ENCODE measurements around the gene CST3. TPM values are rescaled to one million over a fixed set of nuclear protein-coding genes. Genes with fewer than 3 reads are reported as not detected.
"Not testable (repeated sequence)": the region's sequence is repeated elsewhere in the genome, so short reads cannot be mapped to it uniquely, and the experiment has no call there.

CST3 gene
- total and polyA plus RNA-seq, 2 of the 8 experiments (the other 6 are each of a cell fraction or from before 2014, with no cell fraction given), result 53.2 to 184 TPM

DNA sequence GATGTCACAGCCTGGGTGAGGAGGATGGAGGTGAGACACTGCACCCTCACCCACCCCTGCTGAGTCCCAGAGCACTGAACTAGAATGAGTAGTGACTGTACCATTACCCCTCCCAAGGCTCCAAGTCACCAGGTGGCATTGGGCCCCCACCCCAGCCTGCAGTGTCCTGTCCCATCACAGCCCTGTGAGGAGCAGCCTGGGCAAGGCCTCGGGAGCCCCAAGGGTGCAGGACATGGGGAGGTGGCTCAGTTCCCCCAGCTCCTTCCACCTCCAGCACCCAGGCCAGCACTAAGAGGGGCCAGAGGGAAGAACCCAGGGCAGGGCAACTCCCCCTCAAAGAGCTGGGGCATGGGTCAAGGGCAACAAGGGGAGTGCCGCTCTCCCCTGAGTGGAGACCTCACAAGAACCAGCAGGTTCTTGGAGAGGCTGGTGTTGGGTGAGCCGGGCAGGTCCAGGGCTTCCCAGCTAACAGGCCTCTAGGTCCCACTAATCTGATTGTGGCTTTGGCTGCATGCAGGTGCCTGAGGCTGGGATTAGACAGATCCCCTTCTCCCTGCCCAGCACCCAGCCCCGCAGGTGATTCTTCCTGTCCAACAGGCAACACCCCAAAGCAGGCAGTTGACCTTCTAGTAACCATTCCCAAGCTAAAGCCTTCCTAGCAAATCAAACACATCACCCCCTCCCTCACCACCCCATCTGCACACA, 48.4 kb upstream of the CST3 start (continued):
- TF ChIP-seq KDM1A (IDR thresholded peaks at IDR 0.05; ENCODE audit: borderline replicate concordance, low read length) (no peak), EP300 (IDR thresholded peaks at IDR 0.05; ENCODE audit: borderline replicate concordance in 1 of 2, low read depth in 2 of 2, low read length in 2 of 2) (no peak), HDAC2 (IDR thresholded peaks at IDR 0.05; ENCODE audit: borderline replicate concordance in 1 of 2, low read depth in 2 of 2, low read length in 2 of 2) (no peak), SP2 (IDR thresholded peaks at IDR 0.05; ENCODE audit: low read length) (no peak)

DNA sequence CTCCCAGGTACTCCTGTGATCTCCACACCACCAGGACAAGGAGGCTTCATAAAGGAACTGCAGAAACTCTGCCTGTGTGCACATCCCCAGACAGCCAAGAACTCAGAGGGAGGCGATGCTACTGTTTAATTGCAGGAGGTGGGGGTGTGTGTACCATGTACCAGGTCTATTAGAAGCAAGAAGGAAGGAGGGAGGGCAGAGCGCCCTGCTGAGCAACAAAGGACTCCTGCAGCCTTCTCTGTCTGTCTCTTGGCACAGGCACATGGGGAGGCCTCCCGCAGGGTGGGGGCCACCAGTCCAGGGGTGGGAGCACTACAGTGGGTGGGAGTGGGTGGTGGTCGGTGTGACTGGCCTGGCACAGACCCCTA, 47.8 kb upstream of the CST3 start:
- H2BK120ac ChIP-seq (replicated peaks; ENCODE audit: low read depth, low read length); H3K4me3 ChIP-seq (ENCODE audit: extremely low read depth in 1 of 4, insufficient read depth in 2 of 4, low read depth in 3 of 4, low read length in 4 of 4); H3K9me3 ChIP-seq (ENCODE audit: insufficient read depth in 2 of 2, low read depth in 1 of 2, low read length in 1 of 2); H3K23me2 ChIP-seq (ENCODE audit: low read depth, low read length); H3K27ac ChIP-seq (ENCODE audit: low read depth, low read length); H2BK5ac ChIP-seq (ENCODE audit: low read depth, low read length); H3K9ac ChIP-seq (replicated peaks in 1 of 4; ENCODE audit: extremely low read depth in 1 of 4, low read depth in 3 of 4, low read length in 3 of 4); H2AK5ac ChIP-seq (ENCODE audit: low read depth, low read length); H3K79me2 ChIP-seq (ENCODE audit: control insufficient read depth in 1 of 2, insufficient read depth in 2 of 2, low read length in 2 of 2); FAIRE-seq; H3K4ac ChIP-seq (replicated peaks; ENCODE audit: insufficient read length, low read depth, low read length); H4K20me1 ChIP-seq (replicated peaks in 1 of 2; ENCODE audit: control insufficient read depth in 1 of 2, insufficient read depth in 2 of 2, low read length in 2 of 2); DNase-seq (ENCODE audit: low read depth in 1 of 2, low spot score in 2 of 2); H3K79me1 ChIP-seq (ENCODE audit: low read depth, low read length); H3K27me3 ChIP-seq (replicated peaks in 1 of 4; ENCODE audit: control insufficient read depth in 3 of 4, extremely low read depth in 1 of 4, insufficient read depth in 3 of 4, low read length in 3 of 4); H2BK15ac ChIP-seq (ENCODE audit: low read length); H3K4me2 ChIP-seq (ENCODE audit: insufficient read depth in 1 of 2, low read depth in 2 of 2, low read length in 2 of 2); H3K36me3 ChIP-seq (ENCODE audit: control insufficient read depth in 2 of 4, insufficient read depth in 4 of 4, low read length in 3 of 4); POLR2A ChIA-PET (ENCODE audit: partially characterized antibody); H3K23ac ChIP-seq (ENCODE audit: insufficient read length); H3K14ac ChIP-seq (ENCODE audit: insufficient read length); H4K91ac ChIP-seq (replicated peaks; ENCODE audit: insufficient read length, low read length); H2BK12ac ChIP-seq (ENCODE audit: low read depth, low read length); H3K18ac ChIP-seq (ENCODE audit: extremely low read depth, low read length); H3K4me1 ChIP-seq (replicated peaks in 1 of 4; ENCODE audit: control insufficient read depth in 3 of 4, insufficient read depth in 4 of 4, low read length in 3 of 4); H4K5ac ChIP-seq (ENCODE audit: insufficient read length, low read depth, low read length); H3K56ac ChIP-seq (replicated peaks; ENCODE audit: insufficient read length, low read depth, low read length); H2BK20ac ChIP-seq (ENCODE audit: low read length); H2AFZ ChIP-seq (ENCODE audit: low read length); H4K8ac ChIP-seq (ENCODE audit: extremely low read depth, insufficient read depth, low read length): not testable (repeated sequence)
- WGBS, 2 experiments (ENCODE audit: extremely low coverage in 1 of 2, insufficient coverage in 1 of 2, insufficient read length in 1 of 2, insufficient replicate concordance in 2 of 2, low coverage in 1 of 2, low lambda C conversion rate in 2 of 2, missing lambda C conversion rate in 1 of 2), result 70% methylated on average over 2 of the region's 4 CpGs; no CpG with 5 or more reads in 1 of the 2 experiments
- CTCF ChIA-PET (ENCODE audit: partially characterized antibody), result interaction anchor here (0.7 to 1.9 kb wide), 2 partner anchors 39 to 417 kb away, joined by 3 to 5 read pairs; no protein-coding TSS in a partner anchor

Data from H1 (cell line).